HEK293 (cell line): ENCODE data around the gene SCAMP5.

Source experiments
- CTCF ChIA-PET: fragments of 350-600 bp; formaldehyde crosslinking; extraction: SDS; loops from one replicate; lab custom pipeline; 2021; ENCODE audit warnings: antibody characterized with exemption; lab: Yijun Ruan, JAX
- POLR2A ChIA-PET: fragments of 300-600 bp; formaldehyde crosslinking; extraction: SDS; loops from one replicate; lab custom pipeline; 2020; ENCODE audit warnings: antibody characterized with exemption, inconsistent platforms; lab: Yijun Ruan, JAX
- H3K27ac ChIP-seq: fragments of 200-500 bp; sonication (Bioruptor generic); 2 replicates; pipeline ENCODE4 v1.5.1; 2014; ENCODE audit warnings: low read depth, low read length, control low read depth, inconsistent platforms; ENCODE audit errors: extremely low read depth
- H3K36me3 ChIP-seq, 2 experiments: fragments of 200-500 bp in 1 of 2; sonication (Bioruptor generic) in 1 of 2; 1 replicate in 1 of 2; 2 replicates in 1 of 2; pipeline ENCODE4 v1.5.1; 2014 to 2017; ENCODE audit warnings: inconsistent platforms in 2 of 2, low read length in 2 of 2; ENCODE audit not compliant: control insufficient read depth in 2 of 2, insufficient read depth in 1 of 2
- H3K4me1 ChIP-seq: fragments of 200-500 bp; sonication (Bioruptor generic); 2 replicates; pipeline ENCODE4 v1.5.1; 2014; ENCODE audit warnings: mild to moderate bottlenecking, low read length, inconsistent platforms; ENCODE audit not compliant: control insufficient read depth, insufficient read depth
- H3K4me3 ChIP-seq: 2 replicates; pipeline ENCODE4 v1.5.1; 2011; ENCODE audit warnings: low read depth, mild to moderate bottlenecking, control low read depth, low read length, moderate library complexity
- H3K9me3 ChIP-seq: fragments of 200-500 bp; sonication (Bioruptor generic); 2 replicates; pipeline ENCODE4 v1.5.1; 2014; ENCODE audit warnings: low read depth, low read length, inconsistent platforms; ENCODE audit not compliant: control insufficient read depth, insufficient read depth
- EGR2 ChIP-seq: fragments of 450-650 bp; formaldehyde crosslinking; IDR thresholded peaks from 2 replicates; pipeline ENCODE4 v1.5.1; 2016; ENCODE audit warnings: low read depth, missing biosample characterization, missing genetic modification characterization
- KLF10 ChIP-seq: fragments of 450-650 bp; IDR thresholded peaks from 2 replicates; pipeline ENCODE4 v1.5.1; 2018; ENCODE audit warnings: missing biosample characterization, mild to moderate bottlenecking, missing genetic modification characterization
- KLF17 ChIP-seq: fragments of 450-650 bp; formaldehyde crosslinking; IDR thresholded peaks from 2 replicates; pipeline ENCODE4 v1.5.1; 2016; ENCODE audit warnings: missing biosample characterization, missing genetic modification characterization
- PRDM10 ChIP-seq: fragments of 450-650 bp; formaldehyde crosslinking; IDR thresholded peaks from 2 replicates; pipeline ENCODE4 v1.5.1; 2016; ENCODE audit warnings: missing biosample characterization, missing genetic modification characterization
- YY1 ChIP-seq: fragments of 450-650 bp; formaldehyde crosslinking; IDR thresholded peaks from 2 replicates; pipeline ENCODE4 v1.5.1; 2018; ENCODE audit warnings: missing biosample characterization, missing genetic modification characterization
- ZNF133 ChIP-seq: fragments of 450-650 bp; formaldehyde crosslinking; IDR thresholded peaks from 2 replicates; pipeline ENCODE4 v1.5.1; 2016; ENCODE audit warnings: missing biosample characterization, missing genetic modification characterization
- ZNF19 ChIP-seq: fragments of 450-650 bp; formaldehyde crosslinking; IDR thresholded peaks from 2 replicates; pipeline ENCODE4; 2016; ENCODE audit warnings: missing biosample characterization, missing genetic modification characterization, low read depth
- ZNF202 ChIP-seq: fragments of 450-650 bp; formaldehyde crosslinking; IDR thresholded peaks from 2 replicates; pipeline ENCODE4 v1.5.1; 2016; ENCODE audit warnings: missing biosample characterization, missing genetic modification characterization, borderline replicate concordance
- ZNF274 ChIP-seq, 2 experiments: fragments of 200-500 bp in 1 of 2; fragments of 450-650 bp in 1 of 2; sonication (Bioruptor generic) in 1 of 2; formaldehyde crosslinking in 1 of 2; IDR thresholded peaks; 2 replicates each; pipeline versions ENCODE4 v1.5.1 to v1.6.1; 2014 to 2016; ENCODE audit warnings: borderline replicate concordance in 1 of 2, inconsistent platforms in 1 of 2, low read length in 1 of 2, missing biosample characterization in 1 of 2, missing genetic modification characterization in 1 of 2
- ZNF324 ChIP-seq: fragments of 450-650 bp; formaldehyde crosslinking; IDR thresholded peaks from 2 replicates; pipeline ENCODE4 v1.5.1; 2016; ENCODE audit warnings: missing biosample characterization, missing genetic modification characterization
- ZNF518A ChIP-seq: fragments of 450-650 bp; formaldehyde crosslinking; conservative IDR thresholded peaks from 2 replicates; pipeline ENCODE4 v1.5.1; 2016; ENCODE audit warnings: low read depth, missing biosample characterization, missing genetic modification characterization
- ZNF561 ChIP-seq: fragments of 450-650 bp; IDR thresholded peaks from 2 replicates; pipeline ENCODE4 v1.5.1; 2018; ENCODE audit warnings: missing biosample characterization, missing genetic modification characterization, borderline replicate concordance
- ZNF571 ChIP-seq: fragments of 450-650 bp; formaldehyde crosslinking; IDR thresholded peaks from 2 replicates; pipeline ENCODE4 v1.5.0; 2017; ENCODE audit warnings: missing biosample characterization, missing genetic modification characterization
- ZNF692 ChIP-seq: fragments of 450-650 bp; formaldehyde crosslinking; IDR thresholded peaks from 2 replicates; pipeline ENCODE4 v1.5.1; 2016; ENCODE audit warnings: missing biosample characterization, missing genetic modification characterization
- ZNF843 ChIP-seq: fragments of 450-650 bp; formaldehyde crosslinking; IDR thresholded peaks from 2 replicates; pipeline ENCODE4 v1.5.1; 2016; ENCODE audit warnings: missing biosample characterization, missing genetic modification characterization
- TF ChIP-seq, protein P1 (sequence below): fragments of 450-650 bp; IDR thresholded peaks from 2 replicates; pipeline ENCODE4 v1.5.1; 2018; ENCODE audit warnings: missing biosample characterization, mild to moderate bottlenecking, missing genetic modification characterization

Gene SCAMP5

GRCh38 chr15:74955796-74956647, 39.3 kb upstream of the SCAMP5 start:
- Histone ChIP-seq H3K4me3 (peak overlapping the region; percentile 46), H3K9me3 (no peaks in the 10 kb centered on the region), H3K27ac (peak overlapping the region; percentile 18; the same call in 1 of the 2 replicates), H3K36me3 (no peaks in the 10 kb centered on the region), H3K4me1 (peaks cover 4% of the 10 kb centered on the region; the same call in 1 of the 2 replicates)
- ChIA-PET POLR2A (interaction anchor here (0.5 to 2.1 kb wide), 13 partner anchors 14 to 496 kb away, joined by 3 to 11 read pairs (median 4); partner anchors contain the start of genes COX5A and SCAMP5), CTCF (interaction anchor here (0.8 to 13.3 kb wide), 5 partner anchors 11 to 184 kb away, joined by 3 to 223 read pairs (median 3); no protein-coding TSS in a partner anchor)
- peak; percentile 26; the same call in 1 of the 2 replicates for TF ChIP-seq YY1 (tag by site-specific recombination)
- TF ChIP-seq ZNF571 (tag by site-specific recombination) = no peak
- TF ChIP-seq KLF10 (tag by site-specific recombination) = 0 out of 2 replicates have a peak, but pooled peaks have one; percentile 11
- TF ChIP-seq ZNF202 (tag by site-specific recombination) = 0 out of 2 replicates have a peak, but pooled peaks have one; percentile 13
- no peak for TF ChIP-seq ZNF692 (tag by site-specific recombination)
- peak; percentile 19; the same call in 1 of the 2 replicates for TF ChIP-seq ZNF561
- TF ChIP-seq, protein P1, sequence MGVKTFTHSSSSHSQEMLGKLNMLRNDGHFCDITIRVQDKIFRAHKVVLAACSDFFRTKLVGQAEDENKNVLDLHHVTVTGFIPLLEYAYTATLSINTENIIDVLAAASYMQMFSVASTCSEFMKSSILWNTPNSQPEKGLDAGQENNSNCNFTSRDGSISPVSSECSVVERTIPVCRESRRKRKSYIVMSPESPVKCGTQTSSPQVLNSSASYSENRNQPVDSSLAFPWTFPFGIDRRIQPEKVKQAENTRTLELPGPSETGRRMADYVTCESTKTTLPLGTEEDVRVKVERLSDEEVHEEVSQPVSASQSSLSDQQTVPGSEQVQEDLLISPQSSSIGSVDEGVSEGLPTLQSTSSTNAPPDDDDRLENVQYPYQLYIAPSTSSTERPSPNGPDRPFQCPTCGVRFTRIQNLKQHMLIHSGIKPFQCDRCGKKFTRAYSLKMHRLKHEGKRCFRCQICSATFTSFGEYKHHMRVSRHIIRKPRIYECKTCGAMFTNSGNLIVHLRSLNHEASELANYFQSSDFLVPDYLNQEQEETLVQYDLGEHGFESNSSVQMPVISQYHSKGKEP = no peak

- no peaks in the 10 kb centered on the region for H3K36me3 ChIP-seq
- H3K9me3 ChIP-seq = no peaks in the 10 kb centered on the region
- peak within 1 kb of the TSS; percentile 67 for H3K27ac ChIP-seq
- peaks cover 4% of the 10 kb centered on the region; the same call in 1 of the 2 replicates for H3K4me1 ChIP-seq
- CTCF ChIA-PET = interaction anchor here (0.6 to 13.3 kb wide), 8 partner anchors 12 to 185 kb away, joined by 3 to 223 read pairs (median 3); no protein-coding TSS in a partner anchor
- H3K4me3 ChIP-seq = peak within 1 kb of the TSS; percentile 46
- POLR2A ChIA-PET = interaction anchor here (0.5 to 1.7 kb wide), 27 partner anchors 9 to 495 kb away, joined by 3 to 11 read pairs (median 3); partner anchors contain the start of genes C15orf39, COX5A, FAM219B and PPCDC
- TF ChIP-seq ZNF133 (tag by site-specific recombination) (no peak), ZNF843 (tag by site-specific recombination) (peak; percentile 18; the same call in 1 of the 2 replicates), ZNF19 (no peak), EGR2 (tag by site-specific recombination) (peak; percentile 57; the same call in 1 of the 2 replicates), ZNF324 (tag by site-specific recombination) (no peak), ZNF274 (IDR thresholded peaks at IDR 0.05; ENCODE audit: low read length) (no peak), ZNF274 (tag by site-specific recombination; IDR thresholded peaks at IDR 0.05; ENCODE audit: borderline replicate concordance) (no peak), ZNF518A (tag by site-specific recombination) (no peak; the same call in 1 of the 2 replicates), PRDM10 (tag by site-specific recombination) (peak; percentile 63), KLF17 (tag by site-specific recombination) (peak; percentile 40; the same call in 1 of the 2 replicates)
Measured at GRCh38 chr15:74956648-74957475, 38.5 kb upstream of the SCAMP5 start, which contains the start of gene RPP25. Gene RPP25 (minus strand): TSS chr15:74956772. CDS start chr15:74956583, 189 bp downstream.
